ENCODE measurements around the gene CCT6A. TPM values are rescaled to one million over a fixed set of nuclear protein-coding genes. Genes with fewer than 3 reads are reported as not detected.

CCT6A gene
- total RNA-seq, 1 experiment from 2014 or later, result 257 TPM

- Histone ChIP-seq H2AFZ (ENCODE audit: low read depth, low read length, poor library complexity, severe bottlenecking) (no peak overlapping the region), H3K9me2 (ENCODE audit: insufficient read depth) (no peaks in the 10 kb centered on the region), H3K79me2 (ENCODE audit: insufficient read depth, low read length) (no peaks in the 10 kb centered on the region; the same call in 1 of the 2 replicates), H3K4me1 (ENCODE audit: control insufficient read depth in 1 of 2, insufficient read depth in 2 of 2, low read length in 2 of 2) (no peaks in the 10 kb centered on the region), H3K4me2 (ENCODE audit: low read length) (no peak overlapping the region), H3K27me3 (ENCODE audit: insufficient read depth, low read length) (no peaks in the 10 kb centered on the region), H3K36me3 (ENCODE audit: control insufficient read depth in 1 of 2, insufficient read depth in 2 of 2, low read length in 2 of 2) (peaks cover 10 to 27% of the 10 kb centered on the region in 2 experiments), H3K27ac (ENCODE audit: low read depth, low read length) (peak overlapping the region; percentile 42), H4K20me1 (ENCODE audit: insufficient read depth) (no peaks in the 10 kb centered on the region), H3K9ac (ENCODE audit: low read length) (no peak overlapping the region), H3K4me3 (replicated peaks in 1 of 2; ENCODE audit: low read depth in 1 of 2, low read length in 2 of 2) (no peak overlapping the region), H3K9me3 (ENCODE audit: control insufficient read depth in 1 of 2, insufficient read depth in 1 of 2, low read depth in 1 of 2, low read length in 2 of 2) (no peaks in the 10 kb centered on the region)
- intact Hi-C loops (cut with micrococcal nuclease), result loop anchor here (1.0 to 5.0 kb wide), 3 partner anchors 42 to 433 kb away; no protein-coding TSS in a partner anchor
- ChIA-PET RAD21 (ENCODE audit: low non-redundant PET in 1 of 2, low total read pairs in 2 of 2, uncharacterized antibody in 2 of 2, unreplicated experiment in 2 of 2) (interaction anchor here (0.6 to 1.1 kb wide), 2 partner anchors 10 to 433 kb away, joined by 3 to 4 read pairs; no protein-coding TSS in a partner anchor), POLR2A (interaction anchor here (1.0 kb wide), 1 partner anchor 23 kb away, joined by 3 read pairs; the partner anchor contains the start of genes CCT6A and PSPH), CTCF (interaction anchor here (0.7 to 3.2 kb wide), 11 partner anchors 9 to 433 kb away, joined by 3 to 20 read pairs (median 4); partner anchors contain the start of genes CCT6A and PSPH)
- no TSS peak for BruUV-seq (replicated peaks)
- TF ChIP-seq CTCF (IDR thresholded peaks at IDR 0.05 in 2 of 3, conservative IDR thresholded peaks at IDR 0.05 in 1 of 3; ENCODE audit: borderline replicate concordance in 1 of 3, insufficient read depth in 1 of 3, low read depth in 2 of 3, low read length in 2 of 3) (peak; percentile 85 to 96 (median 88)), RAD21 (IDR thresholded peaks at IDR 0.05; ENCODE audit: low read depth) (peak; percentile 92), EGR1 (IDR thresholded peaks at IDR 0.05; ENCODE audit: low read depth) (no peak), ZBTB33 (IDR thresholded peaks at IDR 0.05; ENCODE audit: extremely low read depth, insufficient replicate concordance, low read length) (no peak)
- no peak for DNase-seq (ENCODE audit: low read depth, low spot score)
- ATAC-seq, result peak; percentile 93
Measured at GRCh38 chr7:56074371-56074791, 22.8 kb downstream of the CCT6A start.

Measured in HCT116 (cell line).